Measurements from ENCODE around the gene CEP192.
A peak's percentile ranks its signal among the peaks of the same experiment; 100 is the strongest.
"Not testable (repeated sequence)": the region's sequence is repeated elsewhere in the genome, so short reads cannot be mapped to it uniquely, and the experiment has no call there.

The CEP192 gene

DNA sequence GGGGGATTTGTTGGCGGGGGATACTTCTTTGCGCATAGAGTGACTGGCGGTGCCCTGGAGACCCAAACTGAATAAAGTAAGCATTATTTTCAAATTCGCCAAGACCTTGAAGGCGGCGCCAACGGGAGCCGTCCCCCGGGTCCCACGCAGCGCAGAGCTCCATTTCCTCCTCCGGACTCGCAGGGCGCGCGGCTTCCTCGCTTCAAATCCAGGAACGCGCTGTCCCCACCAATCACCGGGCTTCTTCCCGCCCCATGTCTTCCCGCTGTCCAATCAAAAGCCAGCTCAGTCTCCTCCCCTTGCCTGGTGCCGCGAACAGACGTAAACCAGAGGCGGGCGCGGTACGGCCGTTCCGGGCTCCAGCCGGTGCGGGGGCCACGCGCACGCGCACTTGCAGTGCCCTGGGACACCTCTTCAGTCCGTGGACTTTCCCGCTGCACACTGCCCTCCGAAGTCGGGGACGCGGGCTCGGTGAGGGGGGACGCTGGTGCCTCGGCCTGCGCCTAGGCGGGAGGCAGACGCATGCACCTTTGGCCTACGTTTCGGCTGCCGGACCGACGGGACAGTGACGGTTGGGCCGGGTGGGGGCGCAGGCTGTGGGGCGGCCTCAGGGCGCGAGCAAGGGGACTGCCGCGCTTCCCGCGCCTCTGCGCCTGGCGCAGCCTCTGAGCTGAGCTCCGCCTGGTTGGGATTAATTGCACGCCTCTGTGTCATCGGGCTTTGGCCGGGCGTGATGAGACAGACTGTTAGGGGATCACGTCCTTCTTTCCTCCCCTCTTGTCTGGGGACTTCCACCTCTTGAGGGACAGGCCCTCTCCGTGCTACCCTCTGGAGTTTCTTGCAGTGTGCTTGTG lies at the start of gene CEP192:
Gene CEP192, plus strand, starts transcription at position 396 of the 854 bp plus-strand sequence. CDS start 8,063 bp downstream, outside the sequence.
- peak; percentile 98 to 99 for DNase-seq

- DNase-seq, result no peak
These were observed 47.9 kb upstream of the CEP192 start for GRCh38 chr18:12943215-12943614.

- no peak for DNase-seq
These were observed 46.5 kb upstream of the CEP192 start for GRCh38 chr18:12944709-12945108.

- DNase-seq, result peak in 1 of 2 donors; percentile 11
These were observed 44.4 kb upstream of the CEP192 start for GRCh38 chr18:12946549-12947284.

DNA sequence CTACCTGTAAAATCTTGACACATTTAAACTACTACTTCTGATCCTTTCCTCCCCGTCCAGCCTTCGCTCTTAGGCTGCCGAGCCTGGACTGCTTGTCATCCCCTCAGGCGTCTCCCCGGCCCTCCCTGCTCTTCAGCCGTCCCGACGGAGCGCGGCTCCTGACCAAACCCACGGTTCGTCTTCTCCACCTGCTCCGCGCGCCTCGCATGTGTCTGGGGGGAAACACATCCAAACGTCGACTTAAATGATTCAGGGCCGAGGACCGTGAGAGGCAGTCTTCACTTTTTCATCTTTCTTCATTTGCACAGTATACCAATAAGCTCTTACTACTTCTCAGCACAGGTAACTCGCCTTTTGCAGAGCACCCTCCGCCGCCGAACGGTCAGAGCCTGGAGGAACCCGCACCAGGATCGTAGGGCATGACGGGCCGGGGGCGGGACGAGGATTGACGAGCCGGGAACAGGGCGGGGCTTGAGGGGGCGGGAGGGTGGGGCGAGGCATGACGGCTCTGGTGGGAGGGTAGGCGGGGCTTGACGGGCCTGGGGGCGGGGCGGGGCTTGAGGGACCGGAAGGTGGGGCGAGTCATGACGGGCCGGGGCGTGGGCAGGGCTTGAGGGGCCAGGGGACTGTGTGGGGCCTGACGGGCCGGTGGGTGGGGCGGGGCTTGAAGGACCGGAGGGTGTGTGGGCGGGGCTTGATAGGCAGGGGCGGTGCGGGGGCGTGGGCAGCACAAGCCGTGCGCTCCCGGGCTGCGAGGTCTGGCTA lies 43.7 kb upstream of the CEP192 start, which contains the start of gene SEH1L:
Gene SEH1L, plus strand, starts transcription at position 727 of the 765 bp plus-strand sequence. CDS start 111 bp downstream, outside the sequence.
- DNase-seq, result peak; percentile 97 to 98

- peak; percentile 99 for DNase-seq
These were observed 42.9 kb upstream of the CEP192 start for GRCh38 chr18:12948050-12948804.

- DNase-seq, result no peak
These were observed 32.7 kb upstream of the CEP192 start for GRCh38 chr18:12958478-12958877.

GRCh38 chr18:12960395-12960794 lies 30.8 kb upstream of the CEP192 start:
- DNase-seq, result no peak

GRCh38 chr18:12960853-12961397 lies 30.2 kb upstream of the CEP192 start:
- no peak for DNase-seq

DNA sequence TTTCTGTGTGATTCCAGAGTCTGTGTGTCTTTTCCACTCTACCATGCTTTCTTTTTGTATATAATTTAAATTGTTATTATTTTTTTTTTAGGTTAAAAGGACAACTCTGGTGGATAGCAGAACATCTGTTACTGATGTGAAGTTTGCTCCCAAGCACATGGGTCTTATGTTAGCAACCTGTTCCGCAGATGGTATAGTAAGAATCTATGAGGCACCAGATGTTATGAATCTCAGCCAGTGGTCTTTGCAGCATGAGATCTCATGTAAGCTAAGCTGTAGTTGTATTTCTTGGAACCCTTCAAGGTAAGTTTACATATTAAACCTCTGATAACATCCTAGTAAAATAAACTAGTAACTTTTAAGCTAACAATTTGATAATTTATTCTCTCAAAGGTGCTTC lies 28.1 kb upstream of the CEP192 start:
- DNase-seq, result no peak

DNA sequence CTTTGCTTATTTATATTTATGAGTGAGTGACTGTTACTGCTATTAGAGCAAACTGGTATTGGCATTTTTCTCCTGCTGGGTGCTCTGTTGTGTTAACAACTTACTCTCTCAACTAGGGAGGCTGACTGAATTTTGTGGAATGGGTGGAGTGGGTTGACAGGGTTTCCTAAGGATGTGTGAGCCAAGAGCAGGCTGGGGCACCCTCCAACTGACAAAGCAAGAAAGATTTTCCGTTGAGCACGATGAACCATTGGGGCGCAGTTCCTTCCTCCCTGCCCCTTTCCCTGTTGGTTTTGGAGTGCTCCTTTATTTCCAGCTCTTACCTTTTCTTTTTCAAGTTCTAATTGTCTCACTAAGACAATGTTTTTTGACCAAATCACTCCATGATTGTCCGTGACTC lies 23.0 kb upstream of the CEP192 start:
- DNase-seq, result no peak

DNA sequence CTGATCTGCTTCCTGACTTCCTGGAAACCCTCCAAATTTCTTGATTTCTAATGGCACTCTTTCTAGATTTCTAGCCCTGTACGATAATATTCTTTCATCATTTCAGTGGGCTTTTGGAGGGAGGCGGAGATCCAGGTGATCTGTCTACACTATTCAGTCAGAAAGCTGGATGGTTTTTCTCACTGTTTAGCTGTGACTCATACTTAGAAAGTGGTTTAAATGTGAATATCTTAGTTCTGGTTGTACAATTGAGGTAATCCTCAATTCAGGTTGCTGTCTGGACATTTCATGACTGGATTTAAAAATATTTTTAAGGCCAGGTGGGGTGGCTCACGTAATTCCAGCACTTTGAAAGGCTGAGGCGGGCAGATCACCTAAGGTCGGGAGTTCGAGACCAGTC lies 22.5 kb upstream of the CEP192 start:
- DNase-seq, result no peak

DNA sequence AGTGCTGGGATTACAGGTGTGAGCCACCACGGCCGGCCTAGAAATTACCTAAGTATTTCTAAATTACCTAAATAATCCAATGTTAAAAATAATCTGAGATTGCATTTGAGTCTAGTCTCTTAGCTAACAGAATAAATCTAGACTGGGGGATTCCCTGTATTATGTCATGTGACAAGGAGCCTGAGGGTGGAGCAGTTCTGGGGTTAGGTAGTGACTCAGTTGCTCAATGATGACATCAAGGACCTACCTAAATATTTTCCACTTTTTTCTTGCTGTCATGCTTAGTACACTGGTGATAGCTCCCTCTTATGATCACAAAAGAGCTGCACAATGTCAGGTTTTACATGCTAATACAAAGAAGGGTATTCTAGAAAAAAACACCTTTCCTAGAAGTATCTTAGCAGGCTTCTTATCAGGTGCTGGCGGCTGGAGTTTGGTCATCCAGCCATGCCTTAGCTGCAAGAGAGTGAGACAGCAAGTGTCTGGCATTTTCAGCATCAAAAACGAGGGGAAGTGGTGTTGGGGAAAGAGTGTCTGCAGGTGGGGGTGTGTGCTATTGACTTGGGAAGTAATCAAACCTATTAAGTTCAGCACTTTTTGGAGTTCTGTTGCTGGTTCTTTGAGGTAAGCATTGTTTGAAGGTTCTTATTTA lies 17.5 kb upstream of the CEP192 start:
- no peak for DNase-seq

DNA sequence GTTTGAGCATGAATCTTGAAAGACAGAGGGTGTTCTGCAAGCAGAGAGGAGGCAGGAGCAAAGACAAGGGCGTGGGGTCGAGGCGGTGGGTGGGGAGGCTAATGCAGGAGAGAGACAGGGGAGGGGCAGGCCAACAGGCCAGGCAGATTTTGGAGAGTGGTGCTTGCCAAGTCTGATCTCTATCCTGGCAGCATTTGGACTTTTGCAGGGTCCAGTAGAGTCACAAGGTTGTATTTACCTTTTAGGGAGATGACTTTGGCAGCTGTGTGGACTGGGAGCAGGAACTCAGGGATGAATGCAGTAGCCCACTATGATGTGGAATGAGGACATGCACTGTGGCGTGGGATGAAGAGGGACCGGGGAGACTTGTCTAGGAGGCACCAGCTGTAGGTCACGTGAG lies 15.7 kb upstream of the CEP192 start:
- DNase-seq, result no peak

DNA sequence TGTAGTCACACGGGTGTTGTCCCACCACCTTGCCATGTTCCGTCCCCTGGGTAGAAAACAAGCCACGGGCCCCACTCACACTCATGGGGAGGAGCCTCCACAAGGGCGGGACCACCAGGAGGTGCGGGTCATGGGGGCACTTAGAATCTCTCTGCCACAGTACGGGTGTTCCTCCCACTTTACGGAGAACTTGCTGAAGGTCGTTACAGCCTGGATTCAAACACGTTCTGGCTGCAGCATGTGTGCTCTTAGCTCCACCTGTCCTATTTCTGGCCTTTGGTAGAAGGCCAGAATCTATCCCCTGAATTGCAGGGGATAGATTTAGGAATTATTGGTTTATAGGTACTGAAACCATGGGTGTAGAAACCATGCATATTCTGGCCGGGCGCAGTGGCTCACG lies 14.9 kb upstream of the CEP192 start:
- DNase-seq, result no peak

GRCh38 chr18:12980065-12980464 lies 11.1 kb upstream of the CEP192 start:
- DNase-seq, result not testable (repeated sequence)

GRCh38 chr18:12989397-12990122 lies 1.6 kb upstream of the CEP192 start:
- DNase-seq, result no peak

DNA sequence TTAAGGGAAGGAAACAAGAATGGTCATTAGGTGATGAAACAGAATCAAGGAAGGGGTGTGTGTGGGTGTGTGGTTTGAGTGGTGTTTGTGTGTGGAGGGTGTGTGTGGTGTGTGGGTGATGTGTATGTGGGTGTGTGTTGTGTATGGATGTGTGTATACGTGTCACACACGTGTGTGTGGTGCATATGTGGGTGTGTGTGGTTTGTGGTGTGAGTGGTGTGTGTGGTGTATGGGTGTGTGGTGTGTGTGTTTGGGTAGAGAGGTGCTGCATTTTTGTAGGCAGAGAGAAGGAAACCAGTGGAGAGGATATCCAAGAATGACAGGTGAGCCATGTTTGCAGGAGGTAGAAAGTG lies 1.1 kb upstream of the CEP192 start:
- peak; percentile 42 to 44 for DNase-seq

DNA sequence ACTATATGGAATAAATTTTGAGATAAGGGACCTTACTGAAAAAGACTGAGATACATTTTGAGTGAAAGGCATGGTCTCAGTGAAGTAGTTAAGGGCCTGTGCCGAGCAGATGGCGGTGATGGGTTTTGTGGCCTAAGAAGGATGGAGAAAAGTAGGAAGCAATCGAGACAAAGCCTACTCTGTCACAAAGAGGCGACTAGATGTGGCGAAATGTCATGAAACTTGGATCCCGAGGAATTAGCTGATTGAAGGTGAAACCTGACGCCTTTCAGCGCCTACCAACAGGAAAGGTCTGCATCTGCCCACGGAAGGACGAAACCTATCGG lies 558 bp upstream of the CEP192 start:
- DNase-seq, result no peak

DNA sequence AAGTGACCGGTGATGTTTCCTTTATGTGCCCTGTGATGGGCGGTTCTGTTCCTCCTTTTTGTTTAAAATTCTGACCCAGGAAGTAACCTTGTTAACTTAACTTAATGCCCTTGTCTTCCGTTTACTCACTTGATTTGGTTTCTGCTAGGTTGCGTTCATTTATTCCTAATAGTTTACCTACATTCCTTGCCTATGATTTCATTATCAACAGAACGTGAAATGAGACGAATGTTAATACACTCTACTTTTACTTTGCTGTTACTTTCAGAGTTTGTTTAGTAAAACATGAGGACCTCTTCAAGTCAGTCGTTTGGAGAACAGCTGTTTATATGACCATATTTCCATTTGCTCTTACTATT lies 638 bp downstream of the CEP192 start:
- no peak for DNase-seq

- DNase-seq, result no peak
These were observed 2.3 kb downstream of the CEP192 start for GRCh38 chr18:12993439-12993838.
